H1 (cell line): ENCODE data around the gene RDH16. TPM values are rescaled to one million over a fixed set of nuclear protein-coding genes. Genes with fewer than 3 reads are reported as not detected.

Experiments used
- CTCF ChIA-PET: fragments of 300-600 bp; sonication (Branson Sonifier 250); formaldehyde crosslinking; loops from one replicate; lab custom pipeline; 2021; ENCODE audit not compliant: partially characterized antibody; lab: Charles Lee
- POLR2A ChIA-PET: fragments of 300-600 bp; sonication (Branson Sonifier 250); formaldehyde crosslinking; loops from one replicate; lab custom pipeline; 2021; ENCODE audit warnings: inconsistent platforms; ENCODE audit not compliant: partially characterized antibody; lab: Charles Lee
- DNase-seq, 2 experiments: peaks; one replicate each; pipeline versions ENCODE4 v3.0.0 to v3.0.0-alpha.2; 2010 to 2022; ENCODE audit warnings: low spot score in 2 of 2, low read depth in 1 of 2, mixed read lengths in 1 of 2
- FAIRE-seq: peaks from 2 replicates; lab custom pipeline; 2011; peaks lifted over from hg19 to GRCh38; lab: Jason Lieb, UNC
- H2AFZ ChIP-seq: 2 replicates; pipeline ENCODE4 v1.8.1; 2012; ENCODE audit warnings: low read length, inconsistent platforms
- H2AK5ac ChIP-seq: 2 replicates; pipeline ENCODE4 v1.6.1; 2013; ENCODE audit warnings: low read depth, low read length
- H2BK120ac ChIP-seq: replicated peaks from 2 replicates; pipeline ENCODE3; 2013; ENCODE audit warnings: low read depth, low read length, inconsistent platforms
- H2BK12ac ChIP-seq: 2 replicates; pipeline ENCODE4 v1.6.1; 2013; ENCODE audit warnings: low read depth, low read length
- H2BK15ac ChIP-seq: 2 replicates; pipeline ENCODE4 v1.6.1; 2013; ENCODE audit warnings: low read length
- H2BK20ac ChIP-seq: 2 replicates; pipeline ENCODE4 v1.6.1; 2013; ENCODE audit warnings: low read length
- H2BK5ac ChIP-seq: 2 replicates; pipeline ENCODE4 v1.6.1; 2013; ENCODE audit warnings: low read depth, low read length
- H3K14ac ChIP-seq: 2 replicates; pipeline ENCODE4 v1.6.1; 2013; ENCODE audit warnings: inconsistent platforms; ENCODE audit not compliant: insufficient read length
- H3K18ac ChIP-seq: 2 replicates; pipeline ENCODE4 v1.6.1; 2013; ENCODE audit warnings: low read length; ENCODE audit errors: extremely low read depth
- H3K23ac ChIP-seq: 2 replicates; pipeline ENCODE4 v1.6.1; 2013; ENCODE audit warnings: inconsistent platforms; ENCODE audit not compliant: insufficient read length
- H3K23me2 ChIP-seq: 2 replicates; pipeline ENCODE4 v1.6.1; 2013; ENCODE audit warnings: low read depth, low read length
- H3K27ac ChIP-seq: 2 replicates; pipeline ENCODE4 v1.6.1; 2011; ENCODE audit warnings: low read depth, low read length, inconsistent platforms
- H3K27me3 ChIP-seq, 4 experiments: replicated peaks in 1 of 4; 1 replicate in 1 of 4; 2 replicates in 3 of 4; pipeline versions ENCODE4 v1.6.1 to v1.8.1; 2011 to 2013; ENCODE audit warnings: low read length in 3 of 4, mild to moderate bottlenecking in 3 of 4, inconsistent platforms in 2 of 4, mixed read lengths in 2 of 4, moderate library complexity in 1 of 4; ENCODE audit not compliant: control insufficient read depth in 3 of 4, insufficient read depth in 3 of 4; ENCODE audit errors: extremely low read depth in 1 of 4
- H3K36me3 ChIP-seq, 4 experiments: 2 replicates each; pipeline versions ENCODE4 v1.6.1 to v1.8.1; 2011 to 2013; ENCODE audit warnings: mild to moderate bottlenecking in 4 of 4, low read length in 3 of 4, moderate library complexity in 2 of 4, control low read depth in 1 of 4, inconsistent platforms in 1 of 4; ENCODE audit not compliant: insufficient read depth in 4 of 4, control insufficient read depth in 2 of 4
- H3K4ac ChIP-seq: replicated peaks from 2 replicates; pipeline ENCODE3; 2013; ENCODE audit warnings: low read length, low read depth, mixed read lengths, inconsistent platforms; ENCODE audit not compliant: insufficient read length
- H3K4me1 ChIP-seq, 4 experiments: replicated peaks in 1 of 4; 1 replicate in 1 of 4; 2 replicates in 3 of 4; pipeline versions ENCODE4 v1.6.1 to v1.8.1; 2011 to 2013; ENCODE audit warnings: low read length in 3 of 4, inconsistent platforms in 2 of 4, mixed read lengths in 1 of 4; ENCODE audit not compliant: insufficient read depth in 4 of 4, control insufficient read depth in 3 of 4
- H3K4me2 ChIP-seq, 2 experiments: 2 replicates each; pipeline versions ENCODE4 v1.6.1 to v1.8.1; 2011 to 2013; ENCODE audit warnings: low read depth in 2 of 2, low read length in 2 of 2, control low read depth in 1 of 2, inconsistent platforms in 1 of 2, mild to moderate bottlenecking in 1 of 2; ENCODE audit not compliant: insufficient read depth in 1 of 2
- H3K4me3 ChIP-seq, 4 experiments: fragments of 200-600, 300-600 bp in 1 of 4; sonication (generic), shearing (Covaris generic), sonication (Bioruptor Twin) in 1 of 4; 2 replicates each; pipeline versions ENCODE4 v1.5.1 to v1.8.1; 2011 to 2016; ENCODE audit warnings: low read length in 4 of 4, low read depth in 3 of 4, control low read depth in 2 of 4, inconsistent platforms in 2 of 4, mild to moderate bottlenecking in 2 of 4, mixed read lengths in 1 of 4, moderate library complexity in 1 of 4; ENCODE audit not compliant: insufficient read depth in 2 of 4; ENCODE audit errors: extremely low read depth in 1 of 4
- H3K56ac ChIP-seq: replicated peaks from 2 replicates; pipeline ENCODE3; 2013; ENCODE audit warnings: low read depth, mild to moderate bottlenecking, mixed read lengths, low read length, inconsistent platforms; ENCODE audit not compliant: insufficient read length
- H3K79me1 ChIP-seq: 2 replicates; pipeline ENCODE4 v1.6.1; 2013; ENCODE audit warnings: low read depth, low read length, control low read depth
- H3K79me2 ChIP-seq, 2 experiments: 2 replicates each; pipeline versions ENCODE4 v1.6.1 to v1.8.1; 2012 to 2013; ENCODE audit warnings: low read length in 2 of 2, mild to moderate bottlenecking in 2 of 2, inconsistent platforms in 1 of 2; ENCODE audit not compliant: insufficient read depth in 2 of 2, control insufficient read depth in 1 of 2
- H3K9ac ChIP-seq, 4 experiments: replicated peaks in 1 of 4; 1 replicate in 1 of 4; 2 replicates in 3 of 4; pipeline versions ENCODE4 v1.6.1 to v1.8.1; 2011 to 2013; ENCODE audit warnings: low read depth in 3 of 4, low read length in 3 of 4, control low read depth in 2 of 4, mild to moderate bottlenecking in 2 of 4, moderate library complexity in 2 of 4, inconsistent platforms in 1 of 4; ENCODE audit errors: extremely low read depth in 1 of 4
- H3K9me3 ChIP-seq, 2 experiments: 2 replicates each; pipeline versions ENCODE4 v1.6.1 to v1.8.1; 2012 to 2013; ENCODE audit warnings: mild to moderate bottlenecking in 2 of 2, moderate library complexity in 2 of 2, control low read depth in 1 of 2, inconsistent platforms in 1 of 2, low read depth in 1 of 2, low read length in 1 of 2, mixed read lengths in 1 of 2; ENCODE audit not compliant: insufficient read depth in 2 of 2
- H4K20me1 ChIP-seq, 2 experiments: replicated peaks in 1 of 2; 2 replicates each; pipeline versions ENCODE3 to v1.8.1; 2011 to 2013; ENCODE audit warnings: inconsistent platforms in 2 of 2, low read length in 2 of 2, mild to moderate bottlenecking in 1 of 2; ENCODE audit not compliant: insufficient read depth in 2 of 2, control insufficient read depth in 1 of 2
- H4K5ac ChIP-seq: 2 replicates; pipeline ENCODE4 v1.6.1; 2013; ENCODE audit warnings: low read length, low read depth, mixed read lengths, inconsistent platforms; ENCODE audit not compliant: insufficient read length
- H4K8ac ChIP-seq: 2 replicates; pipeline ENCODE4 v1.8.0; 2013; ENCODE audit warnings: mild to moderate bottlenecking, moderate library complexity, low read length, inconsistent platforms; ENCODE audit not compliant: insufficient read depth; ENCODE audit errors: extremely low read depth
- H4K91ac ChIP-seq: replicated peaks from 2 replicates; pipeline ENCODE3; 2013; ENCODE audit warnings: low read length, mixed read lengths, inconsistent platforms; ENCODE audit not compliant: insufficient read length
- NRF1 ChIP-seq: IDR thresholded peaks from 2 replicates; pipeline ENCODE4 v1.6.1; 2011; ENCODE audit warnings: mild to moderate bottlenecking, low read depth, low read length, improper control_type of control experiment
- WGBS, 2 experiments: shearing (Covaris generic) in 1 of 2; methylation state at CpG; one replicate each; pipeline versions ENCODE4 v1.1.6 to v1.1.7; 2013 to 2015; ENCODE audit warnings: low lambda C conversion rate in 2 of 2, mixed read lengths in 2 of 2, inconsistent platforms in 1 of 2, low coverage in 1 of 2, missing lambda C conversion rate in 1 of 2; ENCODE audit not compliant: insufficient replicate concordance in 2 of 2, insufficient coverage in 1 of 2, insufficient read length in 1 of 2; ENCODE audit errors: extremely low coverage in 1 of 2, missing lambda C conversion rate in 1 of 2; 5-methylcytosine and 5-hydroxymethylcytosine counted together
- polyA plus RNA-seq, 7 experiments: library from polyadenylated mRNA; depleted of rRNA in 3 of 7; stranded (reverse) in 5 of 7; unstranded in 2 of 7; fragments of >200 nt in 5 of 7; fragments of 200-250 nt in 2 of 7; gene quantifications; 1 replicate in 5 of 7; 2 replicates in 1 of 7; 4 replicates in 1 of 7; pipeline versions ENCODE4 v1.2.1 to v1.2.3, GENCODE V29; 2011 to 2013; ENCODE audit warnings: missing spikeins in 2 of 7, mixed read lengths in 2 of 7
- total RNA-seq: library from RNA; stranded (reverse); fragmentation: NEBNext Ultra II Directional; extraction: Animal tissue kit (Norgen Biotek cat#: 25700); gene quantifications from 2 replicates; pipeline ENCODE4 v1.2.1, GENCODE V29; 2021

Gene RDH16
- total and polyA plus RNA-seq, 2 of the 8 experiments (the other 6 are each of a cell fraction or from before 2014, with no cell fraction given): 0.30 to 0.79 TPM

GRCh38 chr12:56980941-56981530 lies 23.6 kb upstream of the RDH16 start:
- Histone ChIP-seq H3K79me2 (no peaks in the 10 kb centered on the region), H3K23ac (no peak overlapping the region)

More at GRCh38 chr12:56980941-56981530, 23.6 kb upstream of the RDH16 start:
- no peak overlapping the region for H3K14ac ChIP-seq
- no peak overlapping the region for H4K8ac ChIP-seq
- H3K27me3 ChIP-seq: no peaks in the 10 kb centered on the region
- no peaks in the 10 kb centered on the region for H3K4me1 ChIP-seq
- no peaks in the 10 kb centered on the region for H3K79me1 ChIP-seq
- no peaks in the 10 kb centered on the region for H3K23me2 ChIP-seq
- H3K56ac ChIP-seq: no peak overlapping the region
- H4K20me1 ChIP-seq: no peaks in the 10 kb centered on the region
- H2BK15ac ChIP-seq: no peak overlapping the region
- ChIA-PET CTCF (interaction anchor here (1.2 kb wide), 1 partner anchor 13 kb away, joined by 5 read pairs; a partner anchor contains a TSS), POLR2A (interaction anchor here (1.0 kb wide), 1 partner anchor 25 kb away, joined by 4 read pairs; the partner anchor contains the start of gene ZBTB39)
- H2BK12ac ChIP-seq: no peak overlapping the region
- no peaks in the 10 kb centered on the region for H3K36me3 ChIP-seq
- FAIRE-seq (no peak), DNase-seq (no peak)
- H3K18ac ChIP-seq: no peak overlapping the region
- no peak overlapping the region for H2BK120ac ChIP-seq
- no peak for TF ChIP-seq NRF1
- H3K9me3 ChIP-seq: no peaks in the 10 kb centered on the region
- H4K91ac ChIP-seq: no peak overlapping the region
- H2BK5ac ChIP-seq: no peak overlapping the region
- H2AFZ ChIP-seq: no peak overlapping the region
- H3K4ac ChIP-seq: no peak overlapping the region
- H3K4me2 ChIP-seq: no peak overlapping the region
- H3K9ac ChIP-seq: no peak overlapping the region
- no peak overlapping the region for H3K27ac ChIP-seq
- no peak overlapping the region for H3K4me3 ChIP-seq
- no peak overlapping the region for H2AK5ac ChIP-seq
- WGBS, 2 experiments: 92% methylated on average over 4 of the region's 4 CpGs; no CpG with 5 or more reads in 1 of the 2 experiments
- no peak overlapping the region for H4K5ac ChIP-seq
- no peak overlapping the region for H2BK20ac ChIP-seq
